Right atrium auricular region (tissue), 2 donors: ENCODE data around the gene KTI12. TPM values are rescaled to one million over a fixed set of nuclear protein-coding genes. Genes with fewer than 3 reads are reported as not detected.
"Not testable (repeated sequence)": the region's sequence is repeated elsewhere in the genome, so short reads cannot be mapped to it uniquely, and the experiment has no call there.

ENCODE experiments used
- DNase-seq: peaks from one replicate; pipeline ENCODE4 v3.0.0-alpha.2; 2019; ENCODE audit warnings: low spot score
- H3K27ac ChIP-seq, 2 donors: fragments of 200-600 bp; sonication (generic); 1 replicate in 1 of 2; 2 replicates in 1 of 2; pipeline ENCODE4 v1.5.1; 2016 to 2019
- H3K27me3 ChIP-seq, 2 donors: fragments of 200-600 bp; sonication (generic); one replicate each; pipeline versions ENCODE4 v1.5.1 to v1.6.0; 2017 to 2019
- H3K36me3 ChIP-seq: fragments of 200-600 bp; sonication (generic); one replicate; pipeline ENCODE4 v1.5.1; 2016
- H3K4me1 ChIP-seq, 2 donors: fragments of 200-600 bp; sonication (generic); one replicate each; pipeline versions ENCODE4 v1.5.1 to v1.6.0; 2017 to 2019
- H3K4me3 ChIP-seq, 2 donors: fragments of 200-600 bp; sonication (generic); 1 replicate in 1 of 2; 2 replicates in 1 of 2; pipeline ENCODE4 v1.5.1; 2017 to 2019; ENCODE audit warnings: mild to moderate bottlenecking in 1 of 2, moderate library complexity in 1 of 2
- H3K9me3 ChIP-seq, 2 donors: fragments of 200-600 bp; sonication (generic); one replicate each; pipeline ENCODE4 v1.5.1; 2019
- CTCF ChIP-seq, 2 donors: fragments of 200-600 bp; sonication (generic); IDR thresholded peaks; one replicate each; pipeline ENCODE4 v1.5.1; 2019; ENCODE audit warnings: antibody characterized with exemption in 2 of 2
- total RNA-seq, 2 donors: library from RNA; depleted of rRNA; stranded (reverse); fragments of >200 nt; gene quantifications; one replicate each; pipeline ENCODE4 v1.1.0, GENCODE V29; 2016

The KTI12 gene
- total RNA-seq, 2 donors from 2014 or later, result 3.3 to 4.7 TPM

DNA sequence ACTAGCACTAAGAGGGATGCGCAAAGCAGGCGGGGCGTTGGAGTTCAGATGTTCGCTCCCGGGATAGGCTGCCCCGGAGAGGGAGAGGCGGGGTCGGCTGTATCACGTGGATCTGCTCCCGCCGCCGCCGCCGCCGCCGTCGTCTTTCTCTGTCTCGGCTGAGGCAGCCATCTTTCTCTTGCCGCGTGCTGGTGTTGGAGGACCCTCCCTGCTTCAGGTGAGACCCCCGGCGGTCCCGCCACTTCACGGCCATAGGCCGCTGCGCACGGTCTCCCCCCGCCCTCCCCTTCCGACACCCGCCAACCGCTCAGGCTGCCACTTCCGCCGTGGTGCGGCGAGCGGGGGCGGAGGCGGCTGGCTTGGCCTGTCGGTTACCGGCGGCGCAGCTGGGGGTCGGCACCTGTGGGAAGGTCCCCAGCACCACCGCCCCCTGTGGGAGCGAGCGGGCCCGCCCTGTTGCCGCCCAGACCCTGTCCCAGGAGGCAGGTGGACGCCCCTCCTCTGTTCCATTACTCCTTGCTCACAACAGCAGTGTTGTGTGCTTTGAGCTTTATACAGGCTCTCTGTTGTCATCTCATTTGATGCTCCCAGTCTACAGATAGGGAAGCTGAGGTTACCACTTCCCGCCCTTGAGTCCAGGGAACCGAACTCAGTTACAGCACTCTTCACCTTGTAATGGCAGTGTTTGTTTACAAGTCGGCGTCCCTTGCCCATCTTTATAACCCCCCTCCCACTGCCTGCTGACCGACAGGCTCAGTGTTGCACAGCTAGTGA is 22.7 kb upstream of the KTI12 start, which contains the start of gene BTF3L4:
Gene BTF3L4 (plus strand): TSS at position 133 of the 774 bp plus-strand sequence. CDS start 3,553 bp downstream, outside the sequence.
- Histone ChIP-seq H3K4me1 (peaks cover 0 to 42% of the 10 kb centered on the region in 2 donors), H3K27ac (peak within 1 kb of the TSS; percentile 87 to 95), H3K27me3 (no peaks in the 10 kb centered on the region), H3K36me3 (peaks cover 16% of the 10 kb centered on the region), H3K4me3 (peak within 1 kb of the TSS; percentile 67 to 83), H3K9me3 (no peaks in the 10 kb centered on the region)
- TF ChIP-seq CTCF (IDR thresholded peaks at IDR 0.05), result no peak
- DNase-seq, result peak; percentile 96

DNA sequence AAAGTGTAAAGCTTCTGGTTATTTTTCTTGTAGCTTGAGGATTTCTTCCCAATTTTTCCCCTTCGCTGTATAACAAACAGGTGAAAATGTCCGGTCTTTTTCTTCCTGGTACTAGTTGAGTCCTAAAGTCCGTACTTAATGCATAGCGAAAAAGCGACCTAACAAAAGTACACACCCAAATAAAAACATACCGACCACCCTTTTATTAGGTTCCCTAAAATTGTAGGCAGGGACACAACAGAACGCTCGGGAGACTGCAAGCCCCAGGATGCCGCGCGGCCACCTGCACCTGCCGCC is 22.2 kb upstream of the KTI12 start:
- DNase-seq, result no peak
- H3K4me1 ChIP-seq, result peaks cover 0 to 42% of the 10 kb centered on the region in 2 donors

GRCh38 chr1:52055066-52055865 is 21.7 kb upstream of the KTI12 start, which contains the start of gene TXNDC12:
TXNDC12 (minus strand) TSS chr1:52055191; CDS start chr1:52055096, 95 bp downstream.
- peak; percentile 88 for DNase-seq
- TF ChIP-seq CTCF (IDR thresholded peaks at IDR 0.05), result no peak
- Histone ChIP-seq H3K4me1 (peaks cover 0 to 42% of the 10 kb centered on the region in 2 donors), H3K9me3 (no peaks in the 10 kb centered on the region), H3K4me3 (peak within 1 kb of the TSS; percentile 67 to 83), H3K36me3 (peaks cover 5% of the 10 kb centered on the region), H3K27ac (peak within 1 kb of the TSS; percentile 87 to 95), H3K27me3 (no peaks in the 10 kb centered on the region)

More for the DNA sequence above, 22.2 kb upstream of the KTI12 start:
- Histone ChIP-seq H3K4me3 (peak overlapping the region; percentile 67 to 83), H3K27me3 (no peaks in the 10 kb centered on the region), H3K9me3 (no peaks in the 10 kb centered on the region), H3K36me3 (peaks cover 10% of the 10 kb centered on the region), H3K27ac (peak overlapping the region; percentile 87 to 95)
- TF ChIP-seq CTCF (IDR thresholded peaks at IDR 0.05), result no peak

GRCh38 chr1:52054496-52055065 is 21.0 kb upstream of the KTI12 start:
- DNase-seq, result no peak
- Histone ChIP-seq H3K9me3 (no peaks in the 10 kb centered on the region), H3K27me3 (no peaks in the 10 kb centered on the region), H3K4me1 (peaks cover 0 to 42% of the 10 kb centered on the region in 2 donors), H3K4me3 (peak overlapping the region; percentile 67 to 83), H3K36me3 (no peaks in the 10 kb centered on the region), H3K27ac (peak overlapping the region; percentile 87 to 95)
- no peak for TF ChIP-seq CTCF (IDR thresholded peaks at IDR 0.05)

- Histone ChIP-seq H3K9me3 (no peaks in the 10 kb centered on the region), H3K27ac (no peak overlapping the region), H3K36me3 (no peaks in the 10 kb centered on the region), H3K4me3 (peak overlapping the region in 1 of 2 donors; percentile 83), H3K27me3 (no peaks in the 10 kb centered on the region), H3K4me1 (peaks cover 0 to 37% of the 10 kb centered on the region in 2 donors)
- no peak for TF ChIP-seq CTCF (IDR thresholded peaks at IDR 0.05)
- DNase-seq, result no peak
Measured at GRCh38 chr1:52053862-52054261, 20.3 kb upstream of the KTI12 start.

- not testable (repeated sequence) for H3K27me3 ChIP-seq, H3K9me3 ChIP-seq, DNase-seq, H3K4me1 ChIP-seq, H3K27ac ChIP-seq, H3K4me3 ChIP-seq, H3K36me3 ChIP-seq
Measured at GRCh38 chr1:52049337-52049736, 15.7 kb upstream of the KTI12 start.

GRCh38 chr1:52045666-52046195 is 12.1 kb upstream of the KTI12 start:
- H3K4me3 ChIP-seq, H3K27me3 ChIP-seq, H3K4me1 ChIP-seq, H3K36me3 ChIP-seq, DNase-seq, H3K27ac ChIP-seq, H3K9me3 ChIP-seq: not testable (repeated sequence)
